ACHN (cell line): Measurements from ENCODE around the gene ACTN4.
"Not testable (repeated sequence)": the region's sequence is repeated elsewhere in the genome, so short reads cannot be mapped to it uniquely, and the experiment has no call there.

ENCODE experiments used
- DNase-seq: peaks from one replicate; pipeline ENCODE4 v3.0.0-alpha.2; 2015
- in situ Hi-C: cut with HindIII; loops from 2 replicates; pipeline ENCODE4 v1.10.0; 2017; ENCODE audit warnings: low sequenced_read_pairs, low pct_ligation_motif_present, low pct_unique_long_range_greater_than_20kb

Gene ACTN4

DNA sequence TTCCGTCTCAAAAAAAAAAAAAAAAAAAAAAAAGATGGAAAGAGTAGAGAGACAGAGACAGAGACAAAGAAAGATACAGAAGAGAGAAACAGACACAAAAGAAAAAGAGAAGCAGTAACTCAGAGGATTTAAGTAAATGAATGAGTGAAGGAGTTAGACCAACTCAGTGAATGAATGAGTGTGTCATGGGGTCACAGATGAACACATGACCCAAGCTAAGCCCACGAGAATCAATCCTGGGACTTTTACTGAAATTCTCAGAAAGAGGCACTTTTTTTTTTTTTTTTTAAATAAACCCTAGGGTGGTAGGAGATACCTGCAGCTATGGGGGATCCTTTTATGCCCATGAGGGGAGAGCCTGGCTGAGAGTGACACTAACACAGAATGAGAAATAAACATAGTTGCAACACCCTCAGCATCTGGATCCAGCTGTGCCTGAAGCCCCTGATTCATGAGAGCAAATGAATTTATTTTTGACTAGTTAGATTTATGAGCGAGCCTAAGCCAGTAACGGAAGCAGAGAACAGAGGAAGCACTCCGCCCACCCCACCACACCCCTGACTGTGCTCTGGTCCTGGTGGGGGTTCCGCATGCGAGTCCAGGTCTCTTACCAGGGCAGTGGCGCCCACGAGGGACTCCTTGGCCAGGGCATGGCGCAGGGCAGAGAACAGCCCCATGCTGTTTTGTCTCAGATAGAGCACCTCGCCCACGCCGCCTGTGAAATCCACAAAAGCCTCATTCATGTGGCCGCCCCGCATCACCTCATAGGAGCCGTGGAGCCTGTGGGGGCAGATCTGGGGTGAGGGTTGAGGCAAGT, 92.2 kb downstream of the ACTN4 start:
- in situ Hi-C loops, result no loop called here
- no peak for DNase-seq

GRCh38 chr19:38740257-38740592, 92.8 kb downstream of the ACTN4 start:
- in situ Hi-C loops, result no loop called here
- no peak for DNase-seq

DNA sequence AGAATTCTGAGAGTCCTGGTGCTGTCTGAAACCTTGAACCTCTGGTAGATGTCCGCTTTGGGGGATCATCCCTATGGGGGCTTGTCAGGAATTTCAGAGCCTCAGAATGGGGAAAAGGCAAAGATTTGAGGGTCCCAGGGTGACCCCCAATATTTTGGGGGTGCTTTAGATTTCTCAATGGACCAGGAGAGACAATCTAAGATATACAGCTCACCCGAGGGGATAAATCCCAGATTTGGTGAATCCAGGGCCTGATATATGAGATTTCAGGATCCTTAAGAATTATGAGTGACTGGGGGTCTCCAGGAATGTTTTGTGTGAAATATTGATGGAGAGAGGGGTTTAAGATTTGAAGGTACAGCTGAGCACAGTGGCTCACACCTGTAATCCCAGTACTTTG, 93.5 kb downstream of the ACTN4 start:
- DNase-seq, result no peak
- in situ Hi-C loops, result no loop called here

DNA sequence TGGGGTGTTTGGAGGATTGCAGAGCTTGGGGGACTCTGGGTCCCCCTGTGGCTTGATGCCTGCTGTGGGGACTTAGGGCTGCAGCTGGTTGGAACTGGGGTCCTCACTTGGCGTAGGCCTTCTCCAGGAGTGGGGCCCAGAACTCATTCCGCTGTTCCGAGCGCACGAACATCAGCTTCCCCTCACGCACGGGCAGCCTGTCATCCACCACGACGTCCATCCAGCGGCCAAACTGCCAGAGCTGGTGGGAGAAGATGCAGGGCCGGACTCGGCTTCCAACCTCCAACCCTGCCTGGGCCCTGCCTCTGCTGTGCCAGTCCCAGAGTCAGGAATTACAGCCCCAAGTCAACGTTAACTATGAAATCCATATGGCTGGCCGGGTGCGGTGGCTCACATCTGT, 94.2 kb downstream of the ACTN4 start:
- in situ Hi-C loops, result no loop called here

DNA sequence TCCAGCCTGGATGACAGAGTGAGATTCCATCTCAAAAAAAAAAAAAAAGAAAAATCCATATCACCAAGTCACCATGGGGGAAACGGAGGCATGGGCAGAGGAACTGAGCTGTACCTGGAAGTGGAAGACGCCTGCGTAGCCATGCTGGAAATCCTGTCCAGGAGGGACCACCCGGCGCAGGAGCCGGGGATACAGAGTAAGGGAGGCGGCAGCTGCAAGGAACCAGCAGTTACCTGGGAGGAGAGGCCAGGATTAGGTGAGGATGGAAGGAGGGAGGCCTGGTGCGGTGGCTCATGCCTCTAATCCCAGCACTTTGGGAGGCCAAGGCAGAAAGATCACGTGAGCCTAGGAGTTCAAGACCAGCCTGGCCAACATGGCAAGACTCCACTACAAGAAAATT, 94.8 kb downstream of the ACTN4 start:
- in situ Hi-C loops, result no loop called here
- no peak for DNase-seq

More for the DNA sequence above, 94.2 kb downstream of the ACTN4 start:
- DNase-seq, result no peak

- no peak for DNase-seq
- in situ Hi-C loops, result no loop called here
Observed at GRCh38 chr19:38742906-38743305, 95.5 kb downstream of the ACTN4 start.

- DNase-seq, result no peak
- in situ Hi-C loops, result no loop called here
Observed at GRCh38 chr19:38743394-38744297, 96.2 kb downstream of the ACTN4 start.

DNA sequence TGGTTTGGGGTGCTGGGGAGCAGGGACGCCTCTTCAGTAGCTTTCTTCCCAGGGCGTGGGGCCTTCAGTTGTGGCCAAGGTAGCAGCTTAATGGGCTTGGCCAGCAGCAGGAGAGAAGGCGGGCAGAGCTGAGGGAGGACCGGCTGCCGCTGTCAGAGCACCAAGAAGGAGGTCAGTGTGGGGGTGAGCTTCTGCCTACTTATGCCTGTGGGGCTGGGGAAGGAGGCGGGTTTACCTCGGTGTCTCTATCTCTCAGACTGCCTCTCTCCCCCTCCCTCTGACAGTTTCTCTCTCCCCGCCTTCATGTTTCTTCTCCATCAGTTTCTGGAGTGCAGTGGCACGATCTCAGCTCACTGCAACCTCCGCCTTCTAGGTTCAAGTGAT, 96.8 kb downstream of the ACTN4 start, which contains the start of gene CAPN12:
Gene CAPN12, minus strand, starts transcription at position 177 of the 384 bp plus-strand sequence. CDS start 309 bp downstream, outside the sequence.
- in situ Hi-C loops, result no loop called here
- no peak for DNase-seq

DNA sequence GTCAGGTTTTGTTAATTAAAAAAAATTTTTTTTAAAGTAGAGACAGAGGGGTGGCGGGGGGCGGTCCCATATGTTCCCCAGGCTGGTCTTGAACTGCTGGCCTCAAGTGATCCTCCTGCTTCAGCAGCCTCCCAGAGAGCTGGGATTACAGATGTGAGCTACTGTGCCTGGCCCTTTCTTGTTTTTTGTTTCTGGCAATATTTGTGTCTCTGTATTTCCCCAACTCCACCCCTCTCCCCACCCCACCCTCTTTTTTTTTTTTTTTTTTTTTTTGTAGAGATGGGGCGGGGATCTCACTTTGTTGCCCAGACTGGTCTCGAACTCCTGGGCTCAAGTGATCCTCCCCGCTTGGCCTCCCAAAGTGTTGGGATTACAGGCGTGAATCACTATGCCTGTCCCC, 97.4 kb downstream of the ACTN4 start:
- DNase-seq, result no peak
- in situ Hi-C loops, result no loop called here

DNA sequence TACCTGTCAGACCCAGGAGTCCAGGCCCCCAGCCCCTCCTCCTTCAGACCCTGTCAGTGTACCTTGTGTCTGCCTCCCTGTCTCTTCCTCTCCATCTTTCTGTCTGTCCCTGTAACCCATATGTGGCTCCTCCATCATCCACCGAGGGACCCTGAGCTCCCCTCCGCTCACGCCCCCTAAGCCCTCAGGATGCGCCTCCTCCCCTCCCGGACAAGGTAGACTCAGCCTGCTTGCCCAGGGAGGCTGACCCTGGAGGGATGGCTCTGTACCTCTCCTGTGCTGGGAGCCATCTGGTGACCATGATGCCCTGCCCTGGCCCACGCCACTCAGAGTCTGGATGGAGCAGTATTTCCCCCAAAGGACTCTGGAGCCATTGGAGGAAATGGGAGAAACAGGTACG, 97.9 kb downstream of the ACTN4 start:
- in situ Hi-C loops, result no loop called here
- no peak for DNase-seq

DNA sequence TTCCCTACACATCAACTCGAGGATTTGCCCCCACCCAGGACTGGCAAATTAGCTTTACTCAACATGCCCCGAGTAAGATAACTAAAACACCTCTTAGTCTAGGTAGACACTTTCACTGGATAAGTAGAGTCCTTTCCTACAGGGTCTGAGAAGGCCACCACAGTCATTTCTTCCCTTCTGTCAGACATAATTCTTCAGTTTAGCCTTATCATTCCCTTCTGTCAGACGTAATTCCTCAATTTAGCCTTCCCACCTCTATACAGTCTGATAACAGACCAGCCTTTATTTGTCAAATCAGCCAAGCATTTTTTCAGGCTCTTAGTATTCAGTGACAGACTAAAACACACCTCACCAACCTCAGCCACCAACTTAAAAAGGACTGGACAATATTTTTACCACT, 106.3 kb downstream of the ACTN4 start:
- in situ Hi-C loops, DNase-seq: not testable (repeated sequence)

GRCh38 chr19:38754196-38754595, 106.7 kb downstream of the ACTN4 start:
- DNase-seq, in situ Hi-C loops: not testable (repeated sequence)

- in situ Hi-C loops, result no loop called here
- DNase-seq, result no peak
Observed at GRCh38 chr19:38759590-38760003, 112.1 kb downstream of the ACTN4 start.

DNA sequence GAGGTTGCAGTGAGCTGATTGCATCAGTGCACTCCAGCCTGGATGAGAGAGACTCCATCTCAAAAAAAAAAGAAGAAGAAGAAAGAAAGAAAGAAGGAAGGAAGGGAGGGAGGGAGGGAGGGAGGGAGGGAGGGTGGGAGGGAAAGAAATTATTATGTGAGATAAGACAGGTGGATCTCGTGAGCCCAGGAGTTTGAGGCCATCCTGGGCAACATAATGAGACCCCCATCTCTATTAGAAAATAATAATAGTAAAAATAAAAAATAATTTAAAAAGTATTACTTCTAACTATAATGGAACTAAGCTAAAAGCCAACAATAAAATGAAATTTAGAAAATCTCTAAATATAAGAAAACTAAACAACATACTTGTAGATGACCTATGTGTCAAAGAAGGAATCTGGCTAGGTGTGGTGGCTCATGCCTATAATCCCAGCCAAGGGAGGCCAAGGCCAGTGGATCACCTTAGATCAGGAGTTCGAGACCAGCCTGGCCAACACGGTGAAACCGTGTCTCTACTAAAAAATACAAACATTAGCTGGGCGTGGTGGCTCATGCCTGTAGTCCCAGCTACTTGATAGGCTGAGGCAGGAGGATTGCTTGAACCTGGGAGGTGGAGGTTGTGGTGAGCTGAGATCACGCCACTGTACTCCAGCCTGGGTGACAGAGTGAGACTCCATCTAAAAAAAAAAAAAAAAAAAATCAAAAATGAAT, 113.5 kb downstream of the ACTN4 start:
- DNase-seq, in situ Hi-C loops: not testable (repeated sequence)

- DNase-seq, in situ Hi-C loops: not testable (repeated sequence)
Observed at GRCh38 chr19:38761884-38762389, 114.5 kb downstream of the ACTN4 start.

DNA sequence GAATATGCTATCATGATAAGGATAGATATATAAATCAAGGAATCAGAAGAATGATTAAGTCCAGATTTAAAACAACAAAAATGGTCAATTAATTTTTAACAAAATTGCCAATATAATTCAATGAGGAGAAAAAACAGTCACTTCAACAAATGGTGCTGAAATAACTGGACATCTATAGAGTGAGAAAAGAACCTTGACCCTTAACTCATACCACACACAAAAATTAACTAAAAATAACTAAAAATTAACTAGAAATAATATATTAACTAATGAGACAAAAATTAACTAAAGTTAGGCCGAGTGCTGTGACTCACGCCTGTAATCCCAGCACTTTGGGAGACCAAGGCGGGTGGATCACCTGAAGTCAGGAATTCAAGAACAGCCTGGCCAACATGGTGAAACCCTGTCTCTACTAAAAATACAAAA, 116.4 kb downstream of the ACTN4 start:
- in situ Hi-C loops, result no loop called here
- DNase-seq, result peak; percentile 68

DNA sequence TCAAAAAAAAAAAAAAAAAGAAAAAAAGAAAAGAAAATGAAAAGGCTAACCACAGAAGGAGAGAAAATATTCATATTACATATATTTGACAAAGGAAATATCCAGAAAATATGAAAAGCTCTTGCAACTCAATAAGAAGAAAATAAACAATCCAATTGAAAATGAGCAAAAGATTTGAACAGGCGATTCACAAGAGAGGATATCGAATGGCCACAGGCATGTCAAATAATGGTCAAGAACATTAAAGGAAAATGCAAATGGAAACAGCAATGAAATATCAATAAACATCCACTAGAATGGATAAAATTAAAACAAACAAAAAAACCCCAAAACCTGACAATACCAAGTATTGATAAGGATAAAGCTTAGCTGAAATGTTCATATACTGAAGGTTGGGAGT, 117.8 kb downstream of the ACTN4 start:
- in situ Hi-C loops, result no loop called here
- no peak for DNase-seq

DNA sequence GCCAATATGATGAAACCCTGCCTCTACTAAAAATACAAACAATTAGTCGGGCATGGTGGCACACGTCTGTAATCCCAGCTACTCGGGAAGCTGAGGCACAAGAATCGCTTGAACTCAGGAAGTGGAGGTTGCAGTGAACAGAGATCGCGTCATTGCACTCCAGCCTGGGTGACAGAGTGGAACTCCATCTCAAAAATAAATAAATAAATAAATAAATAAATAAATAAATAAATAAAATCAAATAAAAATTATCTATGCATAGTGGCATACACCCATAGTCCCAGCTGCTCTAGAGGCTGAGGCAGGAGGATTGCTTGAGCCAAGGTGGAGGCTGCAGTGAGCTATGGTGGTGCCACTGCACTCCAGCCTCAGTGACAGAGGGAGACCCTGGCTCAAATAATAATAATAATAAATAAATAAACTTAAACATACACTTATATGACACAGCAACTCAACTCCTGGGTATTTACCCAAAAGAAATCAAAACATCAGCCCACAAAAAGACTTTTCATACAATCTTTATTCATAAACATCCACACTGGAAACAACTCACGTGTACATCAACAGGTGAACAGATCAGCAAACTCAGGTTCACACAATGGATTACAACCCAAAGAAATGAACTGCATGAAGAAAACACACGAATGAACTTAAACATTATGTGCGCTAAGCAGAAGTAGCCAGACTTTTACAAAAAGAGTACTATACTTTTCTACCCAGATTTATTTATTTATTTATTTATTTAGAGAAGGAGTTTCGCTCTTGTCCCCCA, 119.0 kb downstream of the ACTN4 start:
- in situ Hi-C loops, result no loop called here

More for the DNA sequence above, 119.0 kb downstream of the ACTN4 start:
- DNase-seq, result no peak
